Measurements from ENCODE around the gene PPFIBP1.
"Not testable (repeated sequence)": the region's sequence is repeated elsewhere in the genome, so short reads cannot be mapped to it uniquely, and the experiment has no call there.

Gene PPFIBP1

GRCh38 chr12:27653661-27654060 is 129.7 kb downstream of the PPFIBP1 start:
- Histone ChIP-seq H4K20me1 (ENCODE audit: insufficient read depth, low read length) (no peaks in the 10 kb centered on the region), H3F3A (ENCODE audit: insufficient read depth, low read length) (no peaks in the 10 kb centered on the region), H3K4me3 (ENCODE audit: low read depth, low read length, poor library complexity, severe bottlenecking) (no peak overlapping the region), H3K27ac (ENCODE audit: low read depth, low read length, poor library complexity, severe bottlenecking) (no peak overlapping the region), H2AFZ (ENCODE audit: low read length) (no peak overlapping the region), H3K9me2 (ENCODE audit: low read depth, low read length) (no peaks in the 10 kb centered on the region), H3K36me3 (ENCODE audit: insufficient read depth, low read length) (no peaks in the 10 kb centered on the region), H3K9me3 (ENCODE audit: low read length) (no peaks in the 10 kb centered on the region), H3K9ac (ENCODE audit: low read length) (no peak overlapping the region), H3K4me2 (ENCODE audit: low read length) (no peak overlapping the region), H3K27me3 (ENCODE audit: insufficient read depth, low read length) (no peaks in the 10 kb centered on the region), H3K4me1 (ENCODE audit: insufficient read depth, low read length, severe bottlenecking) (no peaks in the 10 kb centered on the region), H3K79me2 (ENCODE audit: insufficient read depth, low read length) (no peaks in the 10 kb centered on the region)
- TF ChIP-seq, protein P1, sequence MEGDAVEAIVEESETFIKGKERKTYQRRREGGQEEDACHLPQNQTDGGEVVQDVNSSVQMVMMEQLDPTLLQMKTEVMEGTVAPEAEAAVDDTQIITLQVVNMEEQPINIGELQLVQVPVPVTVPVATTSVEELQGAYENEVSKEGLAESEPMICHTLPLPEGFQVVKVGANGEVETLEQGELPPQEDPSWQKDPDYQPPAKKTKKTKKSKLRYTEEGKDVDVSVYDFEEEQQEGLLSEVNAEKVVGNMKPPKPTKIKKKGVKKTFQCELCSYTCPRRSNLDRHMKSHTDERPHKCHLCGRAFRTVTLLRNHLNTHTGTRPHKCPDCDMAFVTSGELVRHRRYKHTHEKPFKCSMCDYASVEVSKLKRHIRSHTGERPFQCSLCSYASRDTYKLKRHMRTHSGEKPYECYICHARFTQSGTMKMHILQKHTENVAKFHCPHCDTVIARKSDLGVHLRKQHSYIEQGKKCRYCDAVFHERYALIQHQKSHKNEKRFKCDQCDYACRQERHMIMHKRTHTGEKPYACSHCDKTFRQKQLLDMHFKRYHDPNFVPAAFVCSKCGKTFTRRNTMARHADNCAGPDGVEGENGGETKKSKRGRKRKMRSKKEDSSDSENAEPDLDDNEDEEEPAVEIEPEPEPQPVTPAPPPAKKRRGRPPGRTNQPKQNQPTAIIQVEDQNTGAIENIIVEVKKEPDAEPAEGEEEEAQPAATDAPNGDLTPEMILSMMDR (IDR thresholded peaks at IDR 0.05; ENCODE audit: low read length), result no peak
- TF ChIP-seq EZH2 (IDR thresholded peaks at IDR 0.05; ENCODE audit: borderline replicate concordance, low read length), result no peak

- H3K9me3 ChIP-seq (ENCODE audit: low read length); H3K4me3 ChIP-seq (ENCODE audit: low read depth, low read length, poor library complexity, severe bottlenecking); H3K4me1 ChIP-seq (ENCODE audit: insufficient read depth, low read length, severe bottlenecking); H3F3A ChIP-seq (ENCODE audit: insufficient read depth, low read length); H4K20me1 ChIP-seq (ENCODE audit: insufficient read depth, low read length); H3K9me2 ChIP-seq (ENCODE audit: low read depth, low read length); H2AFZ ChIP-seq (ENCODE audit: low read length); H3K27ac ChIP-seq (ENCODE audit: low read depth, low read length, poor library complexity, severe bottlenecking); H3K79me2 ChIP-seq (ENCODE audit: insufficient read depth, low read length); H3K4me2 ChIP-seq (ENCODE audit: low read length); H3K27me3 ChIP-seq (ENCODE audit: insufficient read depth, low read length); H3K36me3 ChIP-seq (ENCODE audit: insufficient read depth, low read length); H3K9ac ChIP-seq (ENCODE audit: low read length): not testable (repeated sequence)
Measured at GRCh38 chr12:27655476-27655875, 131.5 kb downstream of the PPFIBP1 start.

- H3K9ac ChIP-seq (ENCODE audit: low read length), result no peak overlapping the region
- no peaks in the 10 kb centered on the region for H3K79me2 ChIP-seq (ENCODE audit: insufficient read depth, low read length)
- H3K4me1 ChIP-seq (ENCODE audit: insufficient read depth, low read length, severe bottlenecking), result no peaks in the 10 kb centered on the region
- no peak for TF ChIP-seq EZH2 (IDR thresholded peaks at IDR 0.05; ENCODE audit: borderline replicate concordance, low read length)
- TF ChIP-seq, protein P1 (IDR thresholded peaks at IDR 0.05; ENCODE audit: low read length), result no peak
- H3K36me3 ChIP-seq (ENCODE audit: insufficient read depth, low read length), result no peaks in the 10 kb centered on the region
- no peak overlapping the region for H2AFZ ChIP-seq (ENCODE audit: low read length)
- no peaks in the 10 kb centered on the region for H4K20me1 ChIP-seq (ENCODE audit: insufficient read depth, low read length)
- H3K9me3 ChIP-seq (ENCODE audit: low read length), result no peaks in the 10 kb centered on the region
- no peak overlapping the region for H3K4me3 ChIP-seq (ENCODE audit: low read depth, low read length, poor library complexity, severe bottlenecking)
- no peaks in the 10 kb centered on the region for H3K27me3 ChIP-seq (ENCODE audit: insufficient read depth, low read length)
- H3K9me2 ChIP-seq (ENCODE audit: low read depth, low read length), result no peaks in the 10 kb centered on the region
- H3K27ac ChIP-seq (ENCODE audit: low read depth, low read length, poor library complexity, severe bottlenecking), result no peak overlapping the region
- H3K4me2 ChIP-seq (ENCODE audit: low read length), result no peak overlapping the region
- H3F3A ChIP-seq (ENCODE audit: insufficient read depth, low read length), result no peaks in the 10 kb centered on the region
Measured at GRCh38 chr12:27657296-27657695, 133.3 kb downstream of the PPFIBP1 start.

GRCh38 chr12:27665704-27666103 is 141.7 kb downstream of the PPFIBP1 start:
- H3K27me3 ChIP-seq (ENCODE audit: insufficient read depth, low read length), result no peaks in the 10 kb centered on the region
- H3K27ac ChIP-seq (ENCODE audit: low read depth, low read length, poor library complexity, severe bottlenecking), result no peak overlapping the region
- H3K36me3 ChIP-seq (ENCODE audit: insufficient read depth, low read length), result no peaks in the 10 kb centered on the region
- H4K20me1 ChIP-seq (ENCODE audit: insufficient read depth, low read length), result no peaks in the 10 kb centered on the region
- H3K4me3 ChIP-seq (ENCODE audit: low read depth, low read length, poor library complexity, severe bottlenecking), result no peak overlapping the region
- no peaks in the 10 kb centered on the region for H3K79me2 ChIP-seq (ENCODE audit: insufficient read depth, low read length)
- no peaks in the 10 kb centered on the region for H3F3A ChIP-seq (ENCODE audit: insufficient read depth, low read length)
- no peaks in the 10 kb centered on the region for H3K4me1 ChIP-seq (ENCODE audit: insufficient read depth, low read length, severe bottlenecking)
- no peak overlapping the region for H3K4me2 ChIP-seq (ENCODE audit: low read length)
- no peak overlapping the region for H2AFZ ChIP-seq (ENCODE audit: low read length)
- no peak overlapping the region for H3K9ac ChIP-seq (ENCODE audit: low read length)
- TF ChIP-seq EZH2 (IDR thresholded peaks at IDR 0.05; ENCODE audit: borderline replicate concordance, low read length), result no peak
- TF ChIP-seq, protein P1 (IDR thresholded peaks at IDR 0.05; ENCODE audit: low read length), result no peak
- H3K9me2 ChIP-seq (ENCODE audit: low read depth, low read length), result no peaks in the 10 kb centered on the region
- H3K9me3 ChIP-seq (ENCODE audit: low read length), result no peaks in the 10 kb centered on the region

Measured in OCI-LY1 (cell line).